Mesenchymal stem cell (in vitro differentiated cells and primary cell): ENCODE data around the gene DFFA.
"Not testable (repeated sequence)": the region's sequence is repeated elsewhere in the genome, so short reads cannot be mapped to it uniquely, and the experiment has no call there.

Experiments used
- DNase-seq: peaks from one replicate; pipeline ENCODE4 v3.0.0-alpha.2; 2013
- H2AFZ ChIP-seq: one replicate; pipeline ENCODE4 v1.6.1; 2013; ENCODE audit warnings: low read depth, mild to moderate bottlenecking, control low read depth, inconsistent platforms, low read length, moderate library complexity
- H2AK5ac ChIP-seq: 2 replicates; pipeline ENCODE4 v1.6.1; 2013; ENCODE audit warnings: low read length, moderate library complexity, mild to moderate bottlenecking, inconsistent platforms; ENCODE audit not compliant: severe bottlenecking
- H2BK120ac ChIP-seq: one replicate; pipeline ENCODE4 v1.6.1; 2013; ENCODE audit warnings: low read depth, mild to moderate bottlenecking, inconsistent platforms, low read length, moderate library complexity
- H2BK12ac ChIP-seq, 2 experiments: one replicate each; pipeline ENCODE4 v1.6.1; 2013; ENCODE audit warnings: inconsistent platforms in 2 of 2, low read length in 2 of 2, mild to moderate bottlenecking in 2 of 2, moderate library complexity in 2 of 2, control low read depth in 1 of 2
- H2BK15ac ChIP-seq: one replicate; pipeline ENCODE4 v1.6.1; 2013; ENCODE audit warnings: mild to moderate bottlenecking, low read depth, inconsistent platforms; ENCODE audit not compliant: poor library complexity, severe bottlenecking
- H2BK5ac ChIP-seq: 2 replicates; pipeline ENCODE4 v1.6.1; 2013; ENCODE audit warnings: low read depth, mild to moderate bottlenecking, low read length, control low read depth, inconsistent platforms; ENCODE audit not compliant: poor library complexity, severe bottlenecking
- H3K14ac ChIP-seq, 2 experiments: one replicate each; pipeline ENCODE4 v1.6.1; 2013; ENCODE audit warnings: inconsistent platforms in 2 of 2, low read length in 2 of 2, control low read depth in 1 of 2, mild to moderate bottlenecking in 1 of 2, moderate library complexity in 1 of 2
- H3K18ac ChIP-seq, 2 experiments: one replicate each; pipeline ENCODE4 v1.6.1; 2013; ENCODE audit warnings: inconsistent platforms in 2 of 2, low read length in 2 of 2, control low read depth in 1 of 2, low read depth in 1 of 2, mild to moderate bottlenecking in 1 of 2
- H3K23ac ChIP-seq, 2 experiments: one replicate each; pipeline ENCODE4 v1.6.1; 2013; ENCODE audit warnings: inconsistent platforms in 2 of 2, low read length in 2 of 2, mild to moderate bottlenecking in 2 of 2, moderate library complexity in 2 of 2, control low read depth in 1 of 2
- H3K27ac ChIP-seq: 2 replicates; pipeline ENCODE4 v1.5.1; 2013; ENCODE audit warnings: mild to moderate bottlenecking, moderate library complexity, low read length, control low read depth, inconsistent platforms; ENCODE audit not compliant: poor library complexity, severe bottlenecking
- H3K27me3 ChIP-seq, 2 experiments: 2 replicates each; pipeline versions ENCODE4 v1.6.1 to v1.7.0; 2013; ENCODE audit warnings: low read length in 2 of 2, mild to moderate bottlenecking in 2 of 2, moderate library complexity in 2 of 2, control low read depth in 1 of 2, inconsistent platforms in 1 of 2; ENCODE audit not compliant: control insufficient read depth in 1 of 2, insufficient read depth in 1 of 2
- H3K36me3 ChIP-seq, 2 experiments: 2 replicates each; pipeline versions ENCODE4 v1.6.1 to v1.7.0; 2013; ENCODE audit warnings: low read length in 2 of 2, control low read depth in 1 of 2, inconsistent platforms in 1 of 2, low read depth in 1 of 2, mild to moderate bottlenecking in 1 of 2; ENCODE audit not compliant: insufficient read depth in 2 of 2, control insufficient read depth in 1 of 2
- H3K4ac ChIP-seq, 2 experiments: one replicate each; pipeline ENCODE4 v1.6.1; 2013; ENCODE audit warnings: inconsistent platforms in 2 of 2, low read length in 2 of 2, mild to moderate bottlenecking in 2 of 2, moderate library complexity in 2 of 2, control low read depth in 1 of 2, low read depth in 1 of 2
- H3K4me1 ChIP-seq: 2 replicates; pipeline ENCODE4 v1.6.1; 2013; ENCODE audit warnings: low read depth, low read length, control low read depth; ENCODE audit not compliant: control insufficient read depth, insufficient read depth
- H3K4me2 ChIP-seq: 2 replicates; pipeline ENCODE4 v1.6.1; 2013; ENCODE audit warnings: low read length, mild to moderate bottlenecking, inconsistent platforms; ENCODE audit not compliant: poor library complexity, severe bottlenecking
- H3K4me3 ChIP-seq, 2 experiments: 2 replicates each; pipeline versions ENCODE4 v1.5.1 to v1.7.0; 2013; ENCODE audit warnings: low read length in 2 of 2, mild to moderate bottlenecking in 2 of 2, control low read depth in 1 of 2, low read depth in 1 of 2; ENCODE audit not compliant: insufficient read depth in 1 of 2
- H3K79me1 ChIP-seq: replicated peaks from 2 replicates; pipeline ENCODE4 v1.6.1; 2013; ENCODE audit warnings: mild to moderate bottlenecking, control low read depth, low read length, inconsistent platforms; ENCODE audit not compliant: poor library complexity, severe bottlenecking
- H3K9ac ChIP-seq: 2 replicates; pipeline ENCODE4 v1.7.0; 2013; ENCODE audit warnings: mild to moderate bottlenecking, low read length, moderate library complexity
- H3K9me3 ChIP-seq: 2 replicates; pipeline ENCODE4 v1.7.0; 2013; ENCODE audit warnings: mild to moderate bottlenecking, low read length; ENCODE audit not compliant: control insufficient read depth
- H4K8ac ChIP-seq: one replicate; pipeline ENCODE4 v1.6.1; 2013; ENCODE audit warnings: inconsistent platforms, mild to moderate bottlenecking, low read length, moderate library complexity
- H4K91ac ChIP-seq: one replicate; pipeline ENCODE4 v1.6.1; 2013; ENCODE audit warnings: mild to moderate bottlenecking, low read length, inconsistent platforms
- WGBS: methylation state at CpG from one replicate; pipeline ENCODE4 v1.1.7; 2013; ENCODE audit warnings: mixed read lengths; 5-methylcytosine and 5-hydroxymethylcytosine counted together

DFFA gene

GRCh38 chr1:10475510-10475909 lies 3.2 kb upstream of the DFFA start:
- Histone ChIP-seq H2BK12ac (peak overlapping the region in 1 of 2 experiments; percentile 15), H3K14ac (no peak overlapping the region), H3K23ac (peak overlapping the region in 1 of 2 experiments; percentile 70), H2AK5ac (no peak overlapping the region), H3K4me1 (peaks cover 5% of the 10 kb centered on the region), H2BK5ac (no peak overlapping the region), H3K9ac (peak overlapping the region; percentile 94), H3K9me3 (no peaks in the 10 kb centered on the region), H2AFZ (peak overlapping the region; percentile 47), H3K18ac (peak overlapping the region in 1 of 2 experiments; percentile 50), H2BK15ac (no peak overlapping the region), H3K36me3 (no peaks in the 10 kb centered on the region), H2BK120ac (no peak overlapping the region), H3K27ac (no peak overlapping the region), H3K4ac (no peak overlapping the region), H4K91ac (no peak overlapping the region), H3K27me3 (no peaks in the 10 kb centered on the region), H3K4me3 (peak overlapping the region; percentile 80 to 99), H3K79me1 (peaks cover 13% of the 10 kb centered on the region), H4K8ac (peak overlapping the region; percentile 22), H3K4me2 (peak overlapping the region; percentile 73)
- 4% methylated on average over 12 of the region's 13 CpGs for WGBS
- DNase-seq = no peak

- DNase-seq = peak; percentile 89
- Histone ChIP-seq H3K18ac (peak within 1 kb of the TSS in 1 of 2 experiments; percentile 50), H3K4me3 (peak within 1 kb of the TSS; percentile 80 to 99), H4K8ac (peak within 1 kb of the TSS; percentile 96), H3K23ac (peak within 1 kb of the TSS in 1 of 2 experiments; percentile 70), H3K27ac (no peak within 1 kb of the TSS), H2AFZ (peak within 1 kb of the TSS; percentile 47), H2AK5ac (no peak within 1 kb of the TSS), H3K79me1 (peaks cover 15% of the 10 kb centered on the region), H2BK5ac (no peak within 1 kb of the TSS), H3K4me1 (peaks cover 5% of the 10 kb centered on the region), H4K91ac (peak within 1 kb of the TSS; percentile 86), H3K36me3 (no peaks in the 10 kb centered on the region), H2BK12ac (peak within 1 kb of the TSS in 1 of 2 experiments; percentile 15), H3K27me3 (no peaks in the 10 kb centered on the region), H2BK120ac (peak within 1 kb of the TSS; percentile 62), H3K9ac (peak within 1 kb of the TSS; percentile 94), H3K4me2 (peak within 1 kb of the TSS; percentile 73), H3K14ac (no peak within 1 kb of the TSS), H3K9me3 (no peaks in the 10 kb centered on the region), H2BK15ac (peak within 1 kb of the TSS; percentile 37), H3K4ac (peak within 1 kb of the TSS in 1 of 2 experiments; percentile 94)
- WGBS = 15% methylated on average over 41 of the region's 50 CpGs
Measured at GRCh38 chr1:10474613-10475507, 2.5 kb upstream of the DFFA start, which contains the start of gene PEX14. PEX14 (plus strand) TSS chr1:10474950; CDS start chr1:10474967, 17 bp downstream.

GRCh38 chr1:10474309-10474612 lies 1.9 kb upstream of the DFFA start:
- H2BK12ac ChIP-seq, H4K91ac ChIP-seq, H2BK15ac ChIP-seq, H3K4me1 ChIP-seq, H3K18ac ChIP-seq, H2AK5ac ChIP-seq, H3K9me3 ChIP-seq, H2BK120ac ChIP-seq, H3K23ac ChIP-seq, H3K4ac ChIP-seq, H3K4me2 ChIP-seq, H3K36me3 ChIP-seq, H3K14ac ChIP-seq, H3K27ac ChIP-seq, H2BK5ac ChIP-seq, DNase-seq, H2AFZ ChIP-seq, H3K27me3 ChIP-seq: not testable (repeated sequence)
- peaks cover 18% of the 10 kb centered on the region for H3K79me1 ChIP-seq
- peak overlapping the region in 1 of 2 experiments; percentile 99 for H3K4me3 ChIP-seq
- H4K8ac ChIP-seq = peak overlapping the region; percentile 96
- peak overlapping the region; percentile 94 for H3K9ac ChIP-seq
- WGBS = 95% methylated on average over 10 of the region's 10 CpGs

- H3K4me1 ChIP-seq = peaks cover 5% of the 10 kb centered on the region
- DNase-seq = no peak
- peaks cover 16% of the 10 kb centered on the region for H3K79me1 ChIP-seq
- no peak overlapping the region for H3K18ac ChIP-seq
- peaks cover 0 to 11% of the 10 kb centered on the region in 2 experiments for H3K36me3 ChIP-seq
- no peak overlapping the region for H4K91ac ChIP-seq
- H3K27ac ChIP-seq = no peak overlapping the region
- H3K9me3 ChIP-seq = no peaks in the 10 kb centered on the region
- peak overlapping the region in 1 of 2 experiments; percentile 86 for H3K4me3 ChIP-seq
- no peak overlapping the region for H3K4ac ChIP-seq
- H2BK15ac ChIP-seq = no peak overlapping the region
- H2AK5ac ChIP-seq = no peak overlapping the region
- H2BK5ac ChIP-seq = no peak overlapping the region
- no peaks in the 10 kb centered on the region for H3K27me3 ChIP-seq
- no peak overlapping the region for H2BK120ac ChIP-seq
- no peak overlapping the region for H3K23ac ChIP-seq
- peak overlapping the region; percentile 78 for H3K9ac ChIP-seq
- 97% methylated on average over 17 of the region's 23 CpGs for WGBS
- H2BK12ac ChIP-seq = no peak overlapping the region
- no peak overlapping the region for H2AFZ ChIP-seq
- H4K8ac ChIP-seq = no peak overlapping the region
- no peak overlapping the region for H3K14ac ChIP-seq
- H3K4me2 ChIP-seq = no peak overlapping the region
Measured at GRCh38 chr1:10473145-10473765, 926 bp upstream of the DFFA start.
